ENCODE measurements around the gene GRAP2. TPM values are rescaled to one million over a fixed set of nuclear protein-coding genes. Genes with fewer than 3 reads are reported as not detected.

The GRAP2 gene
- total RNA-seq, 3 donors from 2014 or later (not counting 1 experiment from before 2014, with no cell fraction given) = 65.1 to 97.3 (median 92.2) TPM

- no peak for ATAC-seq
- peaks cover 10 to 12% of the 10 kb centered on the region in 2 donors for H3K4me1 Mint-ChIP-seq
- no peaks in the 10 kb centered on the region for H3K9me3 ChIP-seq (ENCODE audit: control insufficient read depth, insufficient read depth, low read length)
- H3K36me3 Mint-ChIP-seq = no peaks in the 10 kb centered on the region
- H3K36me3 ChIP-seq (ENCODE audit: control insufficient read depth, insufficient read depth, low read length) = no peaks in the 10 kb centered on the region
- H3K27me3 ChIP-seq (ENCODE audit: control insufficient read depth, insufficient read depth, low read length) = no peaks in the 10 kb centered on the region
- H3K27ac Mint-ChIP-seq = no peak within 1 kb of the TSS
- DNase-seq = no peak
- no peaks in the 10 kb centered on the region for H3K9me3 Mint-ChIP-seq
- H3K27me3 Mint-ChIP-seq (ENCODE audit: low read depth in 2 of 2) = no peaks in the 10 kb centered on the region
- no peak for TF ChIP-seq CTCF (IDR thresholded peaks at IDR 0.05)
- WGBS (ENCODE audit: insufficient coverage) = 92% methylated on average over 18 of the region's 20 CpGs
- H3K4me3 Mint-ChIP-seq = no peak within 1 kb of the TSS
- peaks cover 10% of the 10 kb centered on the region for H3K4me1 ChIP-seq (ENCODE audit: control insufficient read depth, insufficient read depth, low read length)
- intact Hi-C loops (cut with micrococcal nuclease) = no loop called here
- H3K27ac ChIP-seq (ENCODE audit: low read length) = no peak within 1 kb of the TSS
- no peak within 1 kb of the TSS for H3K4me3 ChIP-seq (ENCODE audit: low read length)
These were observed 7.4 kb upstream of the GRAP2 start, which contains the start of gene ENTHD1 for GRCh38 chr22:39893526-39893925. TSS of gene ENTHD1 (minus strand) at chr22:39893760. CDS start at chr22:39887748, 6,012 bp downstream.

DNA sequence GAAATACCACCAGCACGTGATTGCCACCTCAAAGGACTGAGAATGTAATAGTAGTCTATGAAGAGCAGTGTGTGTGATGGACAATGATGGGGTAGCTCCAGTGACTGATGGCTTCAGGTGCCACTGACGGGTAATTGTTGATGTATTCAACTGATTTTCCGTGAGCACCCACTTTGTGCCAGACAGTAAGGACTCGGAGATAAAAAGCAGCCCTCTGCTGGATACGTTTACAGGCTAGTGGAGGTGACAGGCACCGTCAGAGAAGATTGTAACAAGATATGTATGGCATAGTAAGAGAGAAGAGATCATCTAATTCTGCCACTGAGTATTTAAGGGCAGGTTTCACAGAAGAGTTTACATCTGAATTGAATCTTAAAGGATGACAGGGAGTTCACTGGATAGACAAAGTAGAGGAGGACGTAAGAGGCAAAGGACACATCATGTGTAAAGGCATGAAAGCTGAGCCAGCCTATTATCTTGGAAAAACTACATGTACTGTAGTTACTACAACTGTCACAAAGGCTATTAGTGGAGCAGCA, 6.3 kb upstream of the GRAP2 start:
- intact Hi-C loops (cut with micrococcal nuclease) = no loop called here
- no peaks in the 10 kb centered on the region for H3K27me3 Mint-ChIP-seq (ENCODE audit: low read depth in 2 of 2)
- DNase-seq (no peak), ATAC-seq (no peak)
- H3K9me3 Mint-ChIP-seq = no peaks in the 10 kb centered on the region
- H3K4me1 Mint-ChIP-seq = peaks cover 19 to 21% of the 10 kb centered on the region in 2 donors
- Histone ChIP-seq H3K27me3 (ENCODE audit: control insufficient read depth, insufficient read depth, low read length) (no peaks in the 10 kb centered on the region), H3K4me3 (ENCODE audit: low read length) (no peak overlapping the region), H3K4me1 (ENCODE audit: control insufficient read depth, insufficient read depth, low read length) (peaks cover 14% of the 10 kb centered on the region), H3K27ac (ENCODE audit: low read length) (no peak overlapping the region), H3K36me3 (ENCODE audit: control insufficient read depth, insufficient read depth, low read length) (no peaks in the 10 kb centered on the region), H3K9me3 (ENCODE audit: control insufficient read depth, insufficient read depth, low read length) (no peaks in the 10 kb centered on the region)
- TF ChIP-seq CTCF (IDR thresholded peaks at IDR 0.05) = no peak
- WGBS (ENCODE audit: insufficient coverage) = 93% methylated on average over 7 of the region's 7 CpGs
- H3K36me3 Mint-ChIP-seq = no peaks in the 10 kb centered on the region
- no peak overlapping the region for H3K4me3 Mint-ChIP-seq
- H3K27ac Mint-ChIP-seq = no peak overlapping the region

- H3K27me3 ChIP-seq (ENCODE audit: control insufficient read depth, insufficient read depth, low read length) = no peaks in the 10 kb centered on the region
- DNase-seq (no peak), ATAC-seq (no peak)
- no peak overlapping the region for H3K27ac Mint-ChIP-seq
- intact Hi-C loops (cut with micrococcal nuclease) = no loop called here
- H3K4me3 Mint-ChIP-seq = no peak overlapping the region
- H3K9me3 Mint-ChIP-seq = no peaks in the 10 kb centered on the region
- no peaks in the 10 kb centered on the region for H3K36me3 Mint-ChIP-seq
- no peaks in the 10 kb centered on the region for H3K9me3 ChIP-seq (ENCODE audit: control insufficient read depth, insufficient read depth, low read length)
- no peaks in the 10 kb centered on the region for H3K36me3 ChIP-seq (ENCODE audit: control insufficient read depth, insufficient read depth, low read length)
- no peak overlapping the region for H3K4me3 ChIP-seq (ENCODE audit: low read length)
- WGBS (ENCODE audit: insufficient coverage) = 94% methylated on average over 1 of the region's 1 CpG
- H3K27ac ChIP-seq (ENCODE audit: low read length) = no peak overlapping the region
- peaks cover 28 to 31% of the 10 kb centered on the region in 2 donors for H3K4me1 Mint-ChIP-seq
- H3K27me3 Mint-ChIP-seq (ENCODE audit: low read depth in 2 of 2) = no peaks in the 10 kb centered on the region
- no peak for TF ChIP-seq CTCF (IDR thresholded peaks at IDR 0.05)
- peaks cover 24% of the 10 kb centered on the region for H3K4me1 ChIP-seq (ENCODE audit: control insufficient read depth, insufficient read depth, low read length)
These were observed 5.2 kb upstream of the GRAP2 start for GRCh38 chr22:39895682-39896081.

Measured in natural killer cell (primary cell).